ENCODE data around the gene ZBTB46.

ZBTB46 gene

GRCh38 chr20:63864978-63865640 lies 34.0 kb upstream of the ZBTB46 start, which contains the start of gene TPD52L2:
TSS of gene TPD52L2 (plus strand) at chr20:63865270. CDS start at chr20:63865366, 96 bp downstream.
- H3F3A ChIP-seq (ENCODE audit: low read depth), result no peaks in the 10 kb centered on the region
- H3K36me3 ChIP-seq (ENCODE audit: insufficient read depth, low read length), result peaks cover 11% of the 10 kb centered on the region; the same call in 1 of the 2 replicates
- no peaks in the 10 kb centered on the region for H3K9me3 ChIP-seq (ENCODE audit: insufficient read depth, low read depth, low read length)
- H3K27me3 ChIP-seq (ENCODE audit: insufficient read depth, low read length, poor library complexity, severe bottlenecking), result no peaks in the 10 kb centered on the region
- H4K20me1 ChIP-seq (ENCODE audit: insufficient read depth, low read length, poor library complexity, severe bottlenecking), result peaks cover 5% of the 10 kb centered on the region
- H3K4me2 ChIP-seq (ENCODE audit: low read depth, low read length, poor library complexity, severe bottlenecking), result peak within 1 kb of the TSS; percentile 99
- peak within 1 kb of the TSS; percentile 84 for H2AFZ ChIP-seq (ENCODE audit: low read length)
- H3K4me3 ChIP-seq (ENCODE audit: low read length, poor library complexity, severe bottlenecking), result peak within 1 kb of the TSS; percentile 98
- TF ChIP-seq EZH2phosphoT487 (IDR thresholded peaks at IDR 0.05; ENCODE audit: borderline replicate concordance), result no peak
- TF ChIP-seq CTCF (conservative IDR thresholded peaks at IDR 0.05; ENCODE audit: low read length), result no peak
- H3K9ac ChIP-seq (ENCODE audit: low read depth, low read length, poor library complexity, severe bottlenecking), result peak within 1 kb of the TSS; percentile 94
- H3K9me2 ChIP-seq (replicated peaks; ENCODE audit: low read depth, low read length), result no peaks in the 10 kb centered on the region
- H3K4me1 ChIP-seq (ENCODE audit: insufficient read depth, low read length, poor library complexity, severe bottlenecking), result peaks cover 23% of the 10 kb centered on the region
- peaks cover 63% of the 10 kb centered on the region for H3K79me2 ChIP-seq (ENCODE audit: insufficient read depth, low read length)

- peak overlapping the region; percentile 14; the same call in 1 of the 2 replicates for H2AFZ ChIP-seq (ENCODE audit: low read length)
- peaks cover 63% of the 10 kb centered on the region for H3K79me2 ChIP-seq (ENCODE audit: insufficient read depth, low read length)
- H3K9me3 ChIP-seq (ENCODE audit: insufficient read depth, low read depth, low read length), result no peaks in the 10 kb centered on the region
These were observed 33.5 kb upstream of the ZBTB46 start for GRCh38 chr20:63864545-63864977.

GRCh38 chr20:63863798-63864544 lies 32.9 kb upstream of the ZBTB46 start:
- peak overlapping the region; percentile 77 for H2AFZ ChIP-seq (ENCODE audit: low read length)
- H3K79me2 ChIP-seq (ENCODE audit: insufficient read depth, low read length), result peaks cover 59% of the 10 kb centered on the region
- H4K20me1 ChIP-seq (ENCODE audit: insufficient read depth, low read length, poor library complexity, severe bottlenecking), result peaks cover 5% of the 10 kb centered on the region
- peak overlapping the region; percentile 94 for H3K9ac ChIP-seq (ENCODE audit: low read depth, low read length, poor library complexity, severe bottlenecking)
- H3K36me3 ChIP-seq (ENCODE audit: insufficient read depth, low read length), result peaks cover 1% of the 10 kb centered on the region; the same call in 1 of the 2 replicates
- peak; percentile 69 for TF ChIP-seq CTCF (conservative IDR thresholded peaks at IDR 0.05; ENCODE audit: low read length)
- no peak for TF ChIP-seq EZH2phosphoT487 (IDR thresholded peaks at IDR 0.05; ENCODE audit: borderline replicate concordance)
- H3K4me2 ChIP-seq (ENCODE audit: low read depth, low read length, poor library complexity, severe bottlenecking), result peak overlapping the region; percentile 95
- peak overlapping the region; percentile 98 for H3K4me3 ChIP-seq (ENCODE audit: low read length, poor library complexity, severe bottlenecking)
- no peaks in the 10 kb centered on the region for H3K27me3 ChIP-seq (ENCODE audit: insufficient read depth, low read length, poor library complexity, severe bottlenecking)
- H3K9me2 ChIP-seq (replicated peaks; ENCODE audit: low read depth, low read length), result no peaks in the 10 kb centered on the region
- H3F3A ChIP-seq (ENCODE audit: low read depth), result no peaks in the 10 kb centered on the region
- no peaks in the 10 kb centered on the region for H3K9me3 ChIP-seq (ENCODE audit: insufficient read depth, low read depth, low read length)
- H3K4me1 ChIP-seq (ENCODE audit: insufficient read depth, low read length, poor library complexity, severe bottlenecking), result peaks cover 30% of the 10 kb centered on the region

More at GRCh38 chr20:63864545-63864977, 33.5 kb upstream of the ZBTB46 start:
- peak overlapping the region; percentile 98 for H3K4me3 ChIP-seq (ENCODE audit: low read length, poor library complexity, severe bottlenecking)
- peaks cover 5% of the 10 kb centered on the region for H4K20me1 ChIP-seq (ENCODE audit: insufficient read depth, low read length, poor library complexity, severe bottlenecking)
- no peak for TF ChIP-seq EZH2phosphoT487 (IDR thresholded peaks at IDR 0.05; ENCODE audit: borderline replicate concordance)
- TF ChIP-seq CTCF (conservative IDR thresholded peaks at IDR 0.05; ENCODE audit: low read length), result no peak
- peak overlapping the region; percentile 95 for H3K4me2 ChIP-seq (ENCODE audit: low read depth, low read length, poor library complexity, severe bottlenecking)
- H3K9ac ChIP-seq (ENCODE audit: low read depth, low read length, poor library complexity, severe bottlenecking), result peak overlapping the region; percentile 94
- H3K4me1 ChIP-seq (ENCODE audit: insufficient read depth, low read length, poor library complexity, severe bottlenecking), result peaks cover 24% of the 10 kb centered on the region
- H3K9me2 ChIP-seq (replicated peaks; ENCODE audit: low read depth, low read length), result no peaks in the 10 kb centered on the region
- H3F3A ChIP-seq (ENCODE audit: low read depth), result no peaks in the 10 kb centered on the region
- H3K36me3 ChIP-seq (ENCODE audit: insufficient read depth, low read length), result peaks cover 7% of the 10 kb centered on the region; the same call in 1 of the 2 replicates
- H3K27me3 ChIP-seq (ENCODE audit: insufficient read depth, low read length, poor library complexity, severe bottlenecking), result no peaks in the 10 kb centered on the region
